ENCODE data around the gene FAM50A.

FAM50A gene

DNA sequence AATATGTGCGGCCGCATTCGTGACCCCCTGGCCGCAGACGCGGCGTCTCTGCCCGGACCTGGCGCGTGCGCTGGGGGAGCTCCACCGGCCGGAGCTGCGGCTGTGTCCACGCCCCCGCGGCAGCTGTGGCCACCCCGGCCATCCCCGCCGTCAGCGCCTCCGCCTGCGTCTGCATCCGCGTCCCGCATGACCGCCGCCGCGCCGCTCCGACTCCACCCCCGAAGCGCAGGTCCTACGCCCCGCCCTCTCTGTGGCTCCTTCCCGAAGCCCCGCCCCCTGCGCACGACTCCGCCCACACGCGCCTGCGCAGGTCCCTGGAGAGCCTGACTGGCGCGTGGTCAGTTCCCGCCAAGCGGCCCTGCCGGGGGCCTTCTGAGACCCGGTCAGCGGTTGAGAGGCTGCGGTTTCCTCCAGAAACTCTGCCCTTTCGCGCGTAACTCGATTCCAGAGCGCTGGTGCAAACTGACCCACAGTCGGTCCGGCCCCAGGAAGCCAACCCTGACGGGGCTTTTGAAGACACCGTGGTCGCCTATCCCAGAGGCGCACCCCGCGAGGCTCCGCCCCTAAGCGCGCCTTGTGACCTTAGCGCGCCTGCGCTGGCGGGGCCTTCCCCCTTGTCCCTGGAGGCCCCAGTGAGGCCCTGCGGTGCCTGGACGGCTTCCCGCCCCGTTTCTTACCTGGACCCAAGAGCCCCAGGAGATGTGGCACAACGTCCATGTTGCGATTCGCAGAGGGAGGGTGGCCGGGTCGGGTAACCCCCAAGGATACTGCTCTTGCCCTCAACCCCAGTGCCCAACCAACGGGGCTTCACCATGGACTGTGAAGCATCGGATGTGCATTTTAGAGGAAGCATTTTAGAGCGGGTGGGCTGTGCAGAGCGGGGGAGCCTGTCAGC, 35.0 kb downstream of the FAM50A start, which contains the start of gene LAGE3:
Gene LAGE3, minus strand, starts transcription at position 554 of the 895 bp plus-strand sequence. Its CDS starts 366 bp downstream, at position 188.
- Histone ChIP-seq H3K27me3 (ENCODE audit: insufficient read depth, low read length) (no peaks in the 10 kb centered on the region), H3K36me3 (ENCODE audit: insufficient read depth, low read length) (no peaks in the 10 kb centered on the region), H3K9me3 (ENCODE audit: low read length) (no peaks in the 10 kb centered on the region), H2AFZ (ENCODE audit: low read depth, low read length) (peak within 1 kb of the TSS; percentile 4), H3K4me3 (ENCODE audit: low read length) (peak within 1 kb of the TSS; percentile 43), H3K4me1 (ENCODE audit: insufficient read depth, low read length) (peaks cover 6% of the 10 kb centered on the region)

- no peaks in the 10 kb centered on the region for H3K27me3 ChIP-seq (ENCODE audit: insufficient read depth, low read length)
- H3K4me3 ChIP-seq (ENCODE audit: low read length): no peak overlapping the region
- no peaks in the 10 kb centered on the region for H3K9me3 ChIP-seq (ENCODE audit: low read length)
- H3K36me3 ChIP-seq (ENCODE audit: insufficient read depth, low read length): no peaks in the 10 kb centered on the region
- peaks cover 6% of the 10 kb centered on the region for H3K4me1 ChIP-seq (ENCODE audit: insufficient read depth, low read length)
- no peak overlapping the region for H2AFZ ChIP-seq (ENCODE audit: low read depth, low read length)
Measured at GRCh38 chrX:154481195-154481594, 37.3 kb downstream of the FAM50A start.

DNA sequence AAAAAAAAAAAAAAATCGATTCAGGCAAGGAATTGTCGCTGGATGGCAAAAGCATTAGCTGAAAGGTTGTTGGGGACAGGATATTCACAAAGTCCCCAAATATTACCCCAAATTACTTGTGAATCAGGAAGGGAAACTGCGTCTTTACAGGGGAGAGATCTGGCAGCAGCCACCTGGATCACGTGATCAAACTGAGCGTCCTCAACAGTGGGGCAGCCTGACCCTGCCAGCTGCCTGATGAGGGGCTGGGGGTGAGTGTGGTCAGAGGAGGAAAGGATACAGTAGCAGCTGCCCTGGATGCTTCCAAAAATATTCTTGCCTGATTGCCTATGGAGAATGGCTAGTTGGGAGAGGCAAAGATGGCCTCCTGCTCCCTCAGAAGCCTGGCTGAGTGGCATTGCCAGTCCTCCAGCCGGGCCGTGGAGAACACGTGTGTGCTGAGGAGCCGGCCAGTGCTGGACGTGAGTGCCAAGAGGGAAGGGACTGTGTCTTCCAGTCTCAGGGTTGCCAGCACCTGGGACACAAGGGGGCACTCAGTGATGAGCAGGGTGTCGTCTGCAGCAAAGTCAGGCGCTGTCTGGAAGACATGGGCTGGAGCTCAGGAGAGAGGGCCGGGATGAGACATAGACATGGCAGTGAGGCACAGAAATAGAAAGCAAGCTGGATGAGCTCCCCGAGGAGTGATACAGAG, 38.1 kb downstream of the FAM50A start:
- Histone ChIP-seq H3K27me3 (ENCODE audit: insufficient read depth, low read length) (no peaks in the 10 kb centered on the region), H3K4me1 (ENCODE audit: insufficient read depth, low read length) (peaks cover 6% of the 10 kb centered on the region), H3K4me3 (ENCODE audit: low read length) (no peak overlapping the region), H3K36me3 (ENCODE audit: insufficient read depth, low read length) (no peaks in the 10 kb centered on the region), H3K9me3 (ENCODE audit: low read length) (no peaks in the 10 kb centered on the region), H2AFZ (ENCODE audit: low read depth, low read length) (no peak overlapping the region)

- Histone ChIP-seq H3K4me1 (ENCODE audit: insufficient read depth, low read length) (peaks cover 5% of the 10 kb centered on the region), H3K4me3 (ENCODE audit: low read length) (no peak overlapping the region), H3K9me3 (ENCODE audit: low read length) (no peaks in the 10 kb centered on the region), H2AFZ (ENCODE audit: low read depth, low read length) (no peak overlapping the region), H3K36me3 (ENCODE audit: insufficient read depth, low read length) (no peaks in the 10 kb centered on the region), H3K27me3 (ENCODE audit: insufficient read depth, low read length) (no peaks in the 10 kb centered on the region)
Measured at GRCh38 chrX:154482786-154483185, 38.8 kb downstream of the FAM50A start.

GRCh38 chrX:154483325-154483724, 39.4 kb downstream of the FAM50A start:
- Histone ChIP-seq H2AFZ (ENCODE audit: low read depth, low read length) (no peak overlapping the region), H3K4me3 (ENCODE audit: low read length) (no peak overlapping the region), H3K9me3 (ENCODE audit: low read length) (no peaks in the 10 kb centered on the region), H3K4me1 (ENCODE audit: insufficient read depth, low read length) (no peaks in the 10 kb centered on the region), H3K36me3 (ENCODE audit: insufficient read depth, low read length) (no peaks in the 10 kb centered on the region), H3K27me3 (ENCODE audit: insufficient read depth, low read length) (no peaks in the 10 kb centered on the region)

DNA sequence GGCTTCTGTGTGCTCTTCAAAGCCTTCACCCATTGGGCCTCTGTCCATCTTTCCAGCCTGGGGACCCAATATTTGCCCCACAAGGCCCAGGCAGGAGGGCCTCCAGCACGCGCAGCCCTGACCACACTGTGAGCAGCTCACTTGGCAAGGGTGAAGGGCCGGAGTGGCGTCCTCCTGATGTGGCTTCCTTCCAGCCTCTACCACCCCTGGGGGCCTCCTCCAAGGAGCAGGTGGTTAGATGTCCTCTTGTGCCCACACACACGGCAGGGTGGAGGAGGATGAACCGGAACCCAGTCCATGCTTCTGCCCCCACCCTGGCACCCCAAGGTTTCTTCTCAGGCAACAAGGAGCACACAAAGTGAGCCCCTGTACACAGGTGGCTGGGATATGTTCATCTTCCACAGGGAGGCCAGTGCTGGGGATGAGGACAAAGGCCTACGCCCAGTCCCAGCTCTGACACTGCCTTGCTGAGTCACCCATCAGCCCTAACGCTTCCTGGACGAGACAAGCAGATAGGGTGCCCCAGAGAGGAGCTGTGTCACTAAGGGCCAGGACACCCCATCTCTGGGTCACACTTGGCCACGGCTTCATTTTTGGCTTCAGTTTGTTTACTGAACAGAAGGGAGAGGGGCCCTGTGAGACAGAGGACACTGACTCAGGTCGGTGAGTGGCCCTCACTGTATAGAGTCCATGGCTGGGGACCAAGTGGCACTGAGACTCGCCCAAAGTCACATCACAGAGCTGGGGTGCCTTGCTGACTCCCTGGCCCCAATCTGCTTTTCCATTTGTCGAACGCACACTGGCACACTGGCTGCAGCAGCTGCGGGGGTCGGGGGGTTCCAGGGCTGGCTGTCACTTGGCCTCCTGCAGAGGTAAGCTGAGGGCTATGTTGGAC, 40.6 kb downstream of the FAM50A start:
- no peak overlapping the region for H3K4me3 ChIP-seq (ENCODE audit: low read length)
- H3K9me3 ChIP-seq (ENCODE audit: low read length): no peaks in the 10 kb centered on the region
- H2AFZ ChIP-seq (ENCODE audit: low read depth, low read length): no peak overlapping the region
- H3K4me1 ChIP-seq (ENCODE audit: insufficient read depth, low read length): peaks cover 2% of the 10 kb centered on the region
- H3K27me3 ChIP-seq (ENCODE audit: insufficient read depth, low read length): no peaks in the 10 kb centered on the region
- H3K36me3 ChIP-seq (ENCODE audit: insufficient read depth, low read length): no peaks in the 10 kb centered on the region

GRCh38 chrX:154485150-154486051, 41.5 kb downstream of the FAM50A start:
- Histone ChIP-seq H3K9me3 (ENCODE audit: low read length) (no peaks in the 10 kb centered on the region), H3K4me1 (ENCODE audit: insufficient read depth, low read length) (peaks cover 5% of the 10 kb centered on the region), H2AFZ (ENCODE audit: low read depth, low read length) (no peak overlapping the region), H3K36me3 (ENCODE audit: insufficient read depth, low read length) (no peaks in the 10 kb centered on the region), H3K4me3 (ENCODE audit: low read length) (no peak overlapping the region), H3K27me3 (ENCODE audit: insufficient read depth, low read length) (no peaks in the 10 kb centered on the region)

- Histone ChIP-seq H3K4me1 (ENCODE audit: insufficient read depth, low read length) (peaks cover 5% of the 10 kb centered on the region), H3K27me3 (ENCODE audit: insufficient read depth, low read length) (no peaks in the 10 kb centered on the region), H3K4me3 (ENCODE audit: low read length) (no peak overlapping the region), H2AFZ (ENCODE audit: low read depth, low read length) (no peak overlapping the region), H3K9me3 (ENCODE audit: low read length) (no peaks in the 10 kb centered on the region), H3K36me3 (ENCODE audit: insufficient read depth, low read length) (no peaks in the 10 kb centered on the region)
Measured at GRCh38 chrX:154486052-154486395, 42.1 kb downstream of the FAM50A start.

DNA sequence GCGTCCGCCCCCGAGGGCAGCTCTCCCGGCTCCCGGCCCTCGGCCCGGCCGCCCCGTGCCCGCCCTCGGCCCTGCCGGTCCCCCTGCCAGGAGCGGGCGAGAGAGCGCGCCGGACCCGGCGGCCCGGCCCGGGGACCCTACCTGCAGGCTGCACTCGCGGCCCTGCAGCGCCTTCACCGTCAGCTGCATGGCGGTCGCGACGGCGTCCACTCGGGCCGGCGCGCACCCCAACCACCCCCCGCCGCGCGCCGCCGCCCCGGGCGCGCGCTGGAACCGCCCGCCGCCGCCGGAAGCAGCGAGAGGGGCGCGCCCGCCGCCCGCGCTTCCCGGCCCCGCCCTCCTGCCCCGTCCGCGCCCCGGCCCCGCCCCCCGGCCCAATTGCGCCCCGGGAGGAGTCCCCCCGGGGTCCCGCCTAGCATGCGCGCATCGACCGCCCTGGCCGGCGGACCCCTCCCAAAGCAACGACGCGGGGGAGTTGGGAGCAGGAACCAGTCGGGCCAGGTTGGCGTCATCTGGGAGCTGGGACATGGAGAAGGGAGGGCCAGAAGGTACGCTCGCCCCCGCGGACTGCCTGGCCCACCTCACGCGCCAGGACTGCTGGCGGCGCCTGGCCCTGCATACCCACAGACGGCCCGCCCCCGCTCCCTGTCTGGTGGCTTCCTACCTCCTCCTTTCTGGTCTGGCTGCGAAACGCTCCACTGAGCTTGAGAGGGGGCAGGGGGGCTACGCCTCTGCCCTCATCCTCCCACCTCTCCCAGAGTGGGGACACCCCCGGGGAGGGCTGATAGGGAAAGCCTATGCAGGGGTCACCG, 42.7 kb downstream of the FAM50A start, which contains the start of gene UBL4A:
Gene UBL4A, minus strand, starts transcription at position 220 of the 812 bp plus-strand sequence. Its CDS starts 31 bp downstream, at position 189.
- Histone ChIP-seq H3K9me3 (ENCODE audit: low read length) (no peaks in the 10 kb centered on the region), H3K4me1 (ENCODE audit: insufficient read depth, low read length) (peaks cover 5% of the 10 kb centered on the region), H3K4me3 (ENCODE audit: low read length) (no peak within 1 kb of the TSS), H3K27me3 (ENCODE audit: insufficient read depth, low read length) (no peaks in the 10 kb centered on the region), H3K36me3 (ENCODE audit: insufficient read depth, low read length) (no peaks in the 10 kb centered on the region), H2AFZ (ENCODE audit: low read depth, low read length) (no peak within 1 kb of the TSS)

- no peak overlapping the region for H2AFZ ChIP-seq (ENCODE audit: low read depth, low read length)
- no peaks in the 10 kb centered on the region for H3K27me3 ChIP-seq (ENCODE audit: insufficient read depth, low read length)
- no peaks in the 10 kb centered on the region for H3K9me3 ChIP-seq (ENCODE audit: low read length)
- peaks cover 5% of the 10 kb centered on the region for H3K4me1 ChIP-seq (ENCODE audit: insufficient read depth, low read length)
- no peak overlapping the region for H3K4me3 ChIP-seq (ENCODE audit: low read length)
- no peaks in the 10 kb centered on the region for H3K36me3 ChIP-seq (ENCODE audit: insufficient read depth, low read length)
Measured at GRCh38 chrX:154487518-154488290, 43.8 kb downstream of the FAM50A start.
